Smooth muscle cell (in vitro differentiated cells): Measurements from ENCODE around the gene AFG1L. TPM values are rescaled to one million over a fixed set of nuclear protein-coding genes. Genes with fewer than 3 reads are reported as not detected.

Source experiments
- DNase-seq: peaks from one replicate; lab custom pipeline; 2025; ENCODE audit not compliant: unreplicated experiment; lab: John Stamatoyannopoulos, UW
- H2AFZ ChIP-seq: fragments of 200-600 bp; sonication (generic); 2 replicates; pipeline ENCODE4 v1.6.0; 2016; ENCODE audit warnings: antibody characterized with exemption, low read depth, mild to moderate bottlenecking
- H3F3A ChIP-seq: fragments of 200-600 bp; sonication (generic); 2 replicates; pipeline ENCODE4 v1.6.0; 2017; ENCODE audit warnings: antibody characterized with exemption, low read depth
- H3K27ac ChIP-seq: fragments of 200-600 bp; sonication (generic); 2 replicates; pipeline ENCODE4 v1.5.1; 2016; ENCODE audit warnings: low read depth, mild to moderate bottlenecking
- H3K27me3 ChIP-seq: fragments of 200-600 bp; sonication (generic); 2 replicates; pipeline ENCODE4 v1.6.1; 2016; ENCODE audit warnings: low read depth, mild to moderate bottlenecking
- H3K36me3 ChIP-seq: fragments of 200-600 bp; sonication (generic); 2 replicates; pipeline ENCODE4 v1.5.1; 2016; ENCODE audit warnings: low read depth
- H3K4me1 ChIP-seq: fragments of 200-600 bp; sonication (generic); 2 replicates; pipeline ENCODE4 v1.5.1; 2016; ENCODE audit warnings: low read depth
- H3K4me2 ChIP-seq: fragments of 200-600 bp; sonication (generic); 2 replicates; pipeline ENCODE4 v1.6.0; 2016; ENCODE audit warnings: mild to moderate bottlenecking
- H3K4me3 ChIP-seq: fragments of 200-600 bp; sonication (generic); 2 replicates; pipeline ENCODE4 v1.5.1; 2016; ENCODE audit warnings: mild to moderate bottlenecking
- H3K79me2 ChIP-seq: fragments of 200-600 bp; sonication (generic); 2 replicates; pipeline ENCODE4 v1.6.0; 2016; ENCODE audit warnings: low read depth, mild to moderate bottlenecking
- H3K9ac ChIP-seq: fragments of 200-600 bp; sonication (generic); 2 replicates; pipeline ENCODE4 v1.6.0; 2016; ENCODE audit warnings: low read depth
- H3K9me3 ChIP-seq: fragments of 200-600 bp; sonication (generic); replicated peaks from 2 replicates; pipeline ENCODE4 v1.5.1; 2016; ENCODE audit warnings: low read depth
- H4K20me1 ChIP-seq: fragments of 200-600 bp; sonication (generic); 2 replicates; pipeline ENCODE4 v1.6.0; 2016; ENCODE audit warnings: low read depth
- CTCF ChIP-seq: fragments of 200-600 bp; sonication (generic); IDR thresholded peaks from 2 replicates; pipeline ENCODE4 v1.5.1; 2017; ENCODE audit warnings: borderline replicate concordance, mild to moderate bottlenecking, antibody characterized with exemption; ENCODE audit not compliant: insufficient read depth, poor library complexity, severe bottlenecking
- WGBS: methylation state at CpG from one replicate; pipeline ENCODE4 v1.1.7; 2016; ENCODE audit warnings: low lambda C conversion rate; 5-methylcytosine and 5-hydroxymethylcytosine counted together
- polyA plus RNA-seq: library from polyadenylated mRNA; unstranded; fragments of >200 nt; fragmentation: Nextera tagmentation; extraction: Ambion mirVana; gene quantifications from 2 replicates; pipeline ENCODE4 v1.2.1, GENCODE V29; 2016
- total RNA-seq: library from RNA; depleted of rRNA; stranded (reverse); fragments of >200 nt; gene quantifications from 2 replicates; pipeline ENCODE4 v1.2.3, GENCODE V29; 2014

AFG1L gene
- total and polyA plus RNA-seq, 2 experiments from 2014 or later, result 4.0 to 5.7 TPM

- no peak overlapping the region for H3K4me2 ChIP-seq
- H2AFZ ChIP-seq, result no peak overlapping the region
- 62% methylated on average over 3 of the region's 3 CpGs for WGBS
- no peaks in the 10 kb centered on the region for H3K79me2 ChIP-seq
- H3K4me3 ChIP-seq, result no peak overlapping the region
- no peaks in the 10 kb centered on the region for H3K36me3 ChIP-seq
- no peaks in the 10 kb centered on the region for H3K4me1 ChIP-seq
- no peaks in the 10 kb centered on the region for H4K20me1 ChIP-seq
- no peaks in the 10 kb centered on the region for H3K9me3 ChIP-seq
- no peak for DNase-seq
- TF ChIP-seq CTCF, result no peak
- H3K9ac ChIP-seq, result no peak overlapping the region
- H3K27ac ChIP-seq, result no peak overlapping the region
- H3K27me3 ChIP-seq, result no peaks in the 10 kb centered on the region
- no peaks in the 10 kb centered on the region for H3F3A ChIP-seq
These were observed 249.8 kb downstream of the AFG1L start for GRCh38 chr6:108544606-108545005.

GRCh38 chr6:108546079-108547049, 251.5 kb downstream of the AFG1L start:
- Histone ChIP-seq H2AFZ (no peak overlapping the region), H3K9me3 (no peaks in the 10 kb centered on the region), H3K4me3 (no peak overlapping the region), H3K36me3 (no peaks in the 10 kb centered on the region), H3K79me2 (no peaks in the 10 kb centered on the region), H3K27ac (no peak overlapping the region), H4K20me1 (no peaks in the 10 kb centered on the region), H3K4me1 (no peaks in the 10 kb centered on the region), H3K4me2 (no peak overlapping the region), H3F3A (no peaks in the 10 kb centered on the region), H3K27me3 (no peaks in the 10 kb centered on the region), H3K9ac (no peak overlapping the region)
- no peak for TF ChIP-seq CTCF
- DNase-seq, result no peak
- 90% methylated on average over 6 of the region's 6 CpGs for WGBS

- Histone ChIP-seq H3F3A (no peaks in the 10 kb centered on the region), H3K36me3 (no peaks in the 10 kb centered on the region), H3K9ac (no peak overlapping the region), H3K4me1 (no peaks in the 10 kb centered on the region), H3K9me3 (no peaks in the 10 kb centered on the region), H3K27me3 (no peaks in the 10 kb centered on the region), H3K79me2 (no peaks in the 10 kb centered on the region), H2AFZ (no peak overlapping the region), H3K4me3 (no peak overlapping the region), H4K20me1 (no peaks in the 10 kb centered on the region), H3K4me2 (no peak overlapping the region), H3K27ac (no peak overlapping the region)
- 96% methylated on average over 1 of the region's 1 CpG for WGBS
- TF ChIP-seq CTCF, result no peak
- DNase-seq, result no peak
These were observed 254.4 kb downstream of the AFG1L start for GRCh38 chr6:108549241-108549640.
